H1 (cell line): ENCODE measurements around the gene THRB. TPM values are rescaled to one million over a fixed set of nuclear protein-coding genes. Genes with fewer than 3 reads are reported as not detected.

Experiments used
- CTCF ChIA-PET: fragments of 300-600 bp; sonication (Branson Sonifier 250); formaldehyde crosslinking; loops from one replicate; lab custom pipeline; 2021; ENCODE audit not compliant: partially characterized antibody; lab: Charles Lee
- POLR2A ChIA-PET: fragments of 300-600 bp; sonication (Branson Sonifier 250); formaldehyde crosslinking; loops from one replicate; lab custom pipeline; 2021; ENCODE audit warnings: inconsistent platforms; ENCODE audit not compliant: partially characterized antibody; lab: Charles Lee
- DNase-seq, 2 experiments: peaks; one replicate each; pipeline versions ENCODE4 v3.0.0 to v3.0.0-alpha.2; 2010 to 2022; ENCODE audit warnings: low spot score in 2 of 2, low read depth in 1 of 2, mixed read lengths in 1 of 2
- FAIRE-seq: peaks from 2 replicates; lab custom pipeline; 2011; peaks lifted over from hg19 to GRCh38; lab: Jason Lieb, UNC
- H2AFZ ChIP-seq: 2 replicates; pipeline ENCODE4 v1.8.1; 2012; ENCODE audit warnings: low read length, inconsistent platforms
- H2AK5ac ChIP-seq: 2 replicates; pipeline ENCODE4 v1.6.1; 2013; ENCODE audit warnings: low read depth, low read length
- H2BK120ac ChIP-seq: replicated peaks from 2 replicates; pipeline ENCODE3; 2013; ENCODE audit warnings: low read depth, low read length, inconsistent platforms
- H2BK12ac ChIP-seq: 2 replicates; pipeline ENCODE4 v1.6.1; 2013; ENCODE audit warnings: low read depth, low read length
- H2BK15ac ChIP-seq: 2 replicates; pipeline ENCODE4 v1.6.1; 2013; ENCODE audit warnings: low read length
- H2BK20ac ChIP-seq: 2 replicates; pipeline ENCODE4 v1.6.1; 2013; ENCODE audit warnings: low read length
- H2BK5ac ChIP-seq: 2 replicates; pipeline ENCODE4 v1.6.1; 2013; ENCODE audit warnings: low read depth, low read length
- H3K14ac ChIP-seq: 2 replicates; pipeline ENCODE4 v1.6.1; 2013; ENCODE audit warnings: inconsistent platforms; ENCODE audit not compliant: insufficient read length
- H3K18ac ChIP-seq: 2 replicates; pipeline ENCODE4 v1.6.1; 2013; ENCODE audit warnings: low read length; ENCODE audit errors: extremely low read depth
- H3K23ac ChIP-seq: 2 replicates; pipeline ENCODE4 v1.6.1; 2013; ENCODE audit warnings: inconsistent platforms; ENCODE audit not compliant: insufficient read length
- H3K23me2 ChIP-seq: 2 replicates; pipeline ENCODE4 v1.6.1; 2013; ENCODE audit warnings: low read depth, low read length
- H3K27ac ChIP-seq: 2 replicates; pipeline ENCODE4 v1.6.1; 2011; ENCODE audit warnings: low read depth, low read length, inconsistent platforms
- H3K27me3 ChIP-seq, 4 experiments: replicated peaks in 1 of 4; 1 replicate in 1 of 4; 2 replicates in 3 of 4; pipeline versions ENCODE4 v1.6.1 to v1.8.1; 2011 to 2013; ENCODE audit warnings: low read length in 3 of 4, mild to moderate bottlenecking in 3 of 4, inconsistent platforms in 2 of 4, mixed read lengths in 2 of 4, moderate library complexity in 1 of 4; ENCODE audit not compliant: control insufficient read depth in 3 of 4, insufficient read depth in 3 of 4; ENCODE audit errors: extremely low read depth in 1 of 4
- H3K36me3 ChIP-seq, 4 experiments: 2 replicates each; pipeline versions ENCODE4 v1.6.1 to v1.8.1; 2011 to 2013; ENCODE audit warnings: mild to moderate bottlenecking in 4 of 4, low read length in 3 of 4, moderate library complexity in 2 of 4, control low read depth in 1 of 4, inconsistent platforms in 1 of 4; ENCODE audit not compliant: insufficient read depth in 4 of 4, control insufficient read depth in 2 of 4
- H3K4ac ChIP-seq: replicated peaks from 2 replicates; pipeline ENCODE3; 2013; ENCODE audit warnings: low read length, low read depth, mixed read lengths, inconsistent platforms; ENCODE audit not compliant: insufficient read length
- H3K4me1 ChIP-seq, 4 experiments: replicated peaks in 1 of 4; 1 replicate in 1 of 4; 2 replicates in 3 of 4; pipeline versions ENCODE4 v1.6.1 to v1.8.1; 2011 to 2013; ENCODE audit warnings: low read length in 3 of 4, inconsistent platforms in 2 of 4, mixed read lengths in 1 of 4; ENCODE audit not compliant: insufficient read depth in 4 of 4, control insufficient read depth in 3 of 4
- H3K4me2 ChIP-seq, 2 experiments: 2 replicates each; pipeline versions ENCODE4 v1.6.1 to v1.8.1; 2011 to 2013; ENCODE audit warnings: low read depth in 2 of 2, low read length in 2 of 2, control low read depth in 1 of 2, inconsistent platforms in 1 of 2, mild to moderate bottlenecking in 1 of 2; ENCODE audit not compliant: insufficient read depth in 1 of 2
- H3K4me3 ChIP-seq, 4 experiments: fragments of 200-600, 300-600 bp in 1 of 4; sonication (generic), shearing (Covaris generic), sonication (Bioruptor Twin) in 1 of 4; 2 replicates each; pipeline versions ENCODE4 v1.5.1 to v1.8.1; 2011 to 2016; ENCODE audit warnings: low read length in 4 of 4, low read depth in 3 of 4, control low read depth in 2 of 4, inconsistent platforms in 2 of 4, mild to moderate bottlenecking in 2 of 4, mixed read lengths in 1 of 4, moderate library complexity in 1 of 4; ENCODE audit not compliant: insufficient read depth in 2 of 4; ENCODE audit errors: extremely low read depth in 1 of 4
- H3K56ac ChIP-seq: replicated peaks from 2 replicates; pipeline ENCODE3; 2013; ENCODE audit warnings: low read depth, mild to moderate bottlenecking, mixed read lengths, low read length, inconsistent platforms; ENCODE audit not compliant: insufficient read length
- H3K79me1 ChIP-seq: 2 replicates; pipeline ENCODE4 v1.6.1; 2013; ENCODE audit warnings: low read depth, low read length, control low read depth
- H3K79me2 ChIP-seq, 2 experiments: 2 replicates each; pipeline versions ENCODE4 v1.6.1 to v1.8.1; 2012 to 2013; ENCODE audit warnings: low read length in 2 of 2, mild to moderate bottlenecking in 2 of 2, inconsistent platforms in 1 of 2; ENCODE audit not compliant: insufficient read depth in 2 of 2, control insufficient read depth in 1 of 2
- H3K9ac ChIP-seq, 4 experiments: replicated peaks in 1 of 4; 1 replicate in 1 of 4; 2 replicates in 3 of 4; pipeline versions ENCODE4 v1.6.1 to v1.8.1; 2011 to 2013; ENCODE audit warnings: low read depth in 3 of 4, low read length in 3 of 4, control low read depth in 2 of 4, mild to moderate bottlenecking in 2 of 4, moderate library complexity in 2 of 4, inconsistent platforms in 1 of 4; ENCODE audit errors: extremely low read depth in 1 of 4
- H3K9me3 ChIP-seq, 2 experiments: 2 replicates each; pipeline versions ENCODE4 v1.6.1 to v1.8.1; 2012 to 2013; ENCODE audit warnings: mild to moderate bottlenecking in 2 of 2, moderate library complexity in 2 of 2, control low read depth in 1 of 2, inconsistent platforms in 1 of 2, low read depth in 1 of 2, low read length in 1 of 2, mixed read lengths in 1 of 2; ENCODE audit not compliant: insufficient read depth in 2 of 2
- H4K20me1 ChIP-seq, 2 experiments: replicated peaks in 1 of 2; 2 replicates each; pipeline versions ENCODE3 to v1.8.1; 2011 to 2013; ENCODE audit warnings: inconsistent platforms in 2 of 2, low read length in 2 of 2, mild to moderate bottlenecking in 1 of 2; ENCODE audit not compliant: insufficient read depth in 2 of 2, control insufficient read depth in 1 of 2
- H4K5ac ChIP-seq: 2 replicates; pipeline ENCODE4 v1.6.1; 2013; ENCODE audit warnings: low read length, low read depth, mixed read lengths, inconsistent platforms; ENCODE audit not compliant: insufficient read length
- H4K8ac ChIP-seq: 2 replicates; pipeline ENCODE4 v1.8.0; 2013; ENCODE audit warnings: mild to moderate bottlenecking, moderate library complexity, low read length, inconsistent platforms; ENCODE audit not compliant: insufficient read depth; ENCODE audit errors: extremely low read depth
- H4K91ac ChIP-seq: replicated peaks from 2 replicates; pipeline ENCODE3; 2013; ENCODE audit warnings: low read length, mixed read lengths, inconsistent platforms; ENCODE audit not compliant: insufficient read length
- YY1 ChIP-seq: IDR thresholded peaks from 2 replicates; pipeline ENCODE4 v1.6.1; 2011; ENCODE audit warnings: low read depth, mild to moderate bottlenecking, low read length
- WGBS, 2 experiments: shearing (Covaris generic) in 1 of 2; methylation state at CpG; one replicate each; pipeline versions ENCODE4 v1.1.6 to v1.1.7; 2013 to 2015; ENCODE audit warnings: low lambda C conversion rate in 2 of 2, mixed read lengths in 2 of 2, inconsistent platforms in 1 of 2, low coverage in 1 of 2, missing lambda C conversion rate in 1 of 2; ENCODE audit not compliant: insufficient replicate concordance in 2 of 2, insufficient coverage in 1 of 2, insufficient read length in 1 of 2; ENCODE audit errors: extremely low coverage in 1 of 2, missing lambda C conversion rate in 1 of 2; 5-methylcytosine and 5-hydroxymethylcytosine counted together
- polyA plus RNA-seq, 7 experiments: library from polyadenylated mRNA; depleted of rRNA in 3 of 7; stranded (reverse) in 5 of 7; unstranded in 2 of 7; fragments of >200 nt in 5 of 7; fragments of 200-250 nt in 2 of 7; gene quantifications; 1 replicate in 5 of 7; 2 replicates in 1 of 7; 4 replicates in 1 of 7; pipeline versions ENCODE4 v1.2.1 to v1.2.3, GENCODE V29; 2011 to 2013; ENCODE audit warnings: missing spikeins in 2 of 7, mixed read lengths in 2 of 7
- total RNA-seq: library from RNA; stranded (reverse); fragmentation: NEBNext Ultra II Directional; extraction: Animal tissue kit (Norgen Biotek cat#: 25700); gene quantifications from 2 replicates; pipeline ENCODE4 v1.2.1, GENCODE V29; 2021

THRB gene
- total and polyA plus RNA-seq, 2 of the 8 experiments (the other 6 are each of a cell fraction or from before 2014, with no cell fraction given), result 0.98 to 3.9 TPM

- WGBS, 2 experiments, result 83% methylated on average over 1 of the region's 1 CpG; no CpG with 5 or more reads in 1 of the 2 experiments
- Histone ChIP-seq H3K4me1 (0 out of 7 replicates have a peak, but pooled peaks cover 0 to 2% (median 0%) of the 10 kb centered on the region in 4 experiments), H2BK12ac (no peak overlapping the region), H3K9ac (no peak overlapping the region), H3K23ac (no peak overlapping the region), H3K36me3 (no peaks in the 10 kb centered on the region), H2BK15ac (no peak overlapping the region), H3K27ac (no peak overlapping the region), H3K79me1 (no peaks in the 10 kb centered on the region), H4K20me1 (no peaks in the 10 kb centered on the region), H3K56ac (no peak overlapping the region), H2AFZ (no peak overlapping the region), H2BK20ac (no peak overlapping the region), H2BK120ac (no peak overlapping the region), H3K27me3 (no peaks in the 10 kb centered on the region), H3K79me2 (no peaks in the 10 kb centered on the region), H4K8ac (no peak overlapping the region), H3K4ac (no peak overlapping the region), H2AK5ac (no peak overlapping the region), H3K4me2 (no peak overlapping the region), H3K18ac (no peak overlapping the region), H4K5ac (no peak overlapping the region), H3K23me2 (no peaks in the 10 kb centered on the region), H2BK5ac (no peak overlapping the region), H3K14ac (no peak overlapping the region), H3K9me3 (no peaks in the 10 kb centered on the region), H4K91ac (no peak overlapping the region), H3K4me3 (no peak overlapping the region)
- ChIA-PET POLR2A (no interaction called here), CTCF (no interaction called here)
- no peak for DNase-seq
- TF ChIP-seq YY1, result no peak
- no peak for FAIRE-seq
These were observed 175.9 kb downstream of the THRB start for GRCh38 chr3:24318677-24319287.
